Islet precursor cell (in vitro differentiated cells): ENCODE measurements around the gene R3HDM2.

ENCODE experiments used
- DNase-seq: peaks from one replicate; pipeline ENCODE4 v3.0.0-alpha.2; 2018

R3HDM2 gene

DNA sequence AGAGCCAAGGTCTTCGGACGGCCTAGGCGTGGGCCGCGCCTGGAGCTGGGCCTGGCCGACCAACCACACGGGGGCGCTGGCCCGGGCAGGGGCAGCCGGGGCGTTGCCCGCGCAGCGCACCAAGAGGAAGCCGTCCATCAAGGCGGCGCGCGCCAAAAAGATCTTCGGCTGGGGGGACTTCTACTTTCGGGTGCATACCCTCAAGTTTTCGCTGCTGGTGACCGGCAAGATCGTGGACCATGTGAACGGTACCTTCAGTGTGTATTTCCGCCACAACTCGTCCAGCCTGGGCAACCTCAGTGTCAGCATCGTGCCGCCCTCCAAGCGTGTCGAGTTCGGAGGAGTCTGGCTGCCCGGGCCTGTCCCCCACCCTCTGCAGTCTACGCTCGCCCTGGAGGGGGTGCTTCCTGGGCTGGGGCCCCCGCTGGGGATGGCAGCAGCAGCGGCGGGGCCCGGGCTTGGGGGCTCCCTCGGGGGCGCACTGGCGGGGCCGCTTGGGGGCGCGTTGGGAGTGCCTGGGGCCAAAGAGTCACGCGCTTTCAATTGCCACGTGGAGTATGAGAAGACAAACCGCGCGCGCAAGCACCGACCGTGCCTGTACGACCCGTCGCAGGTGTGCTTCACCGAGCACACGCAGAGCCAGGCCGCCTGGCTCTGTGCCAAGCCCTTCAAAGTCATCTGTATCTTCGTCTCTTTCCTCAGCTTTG, 205.7 kb downstream of the R3HDM2 start:
- DNase-seq, result peak; percentile 91

DNA sequence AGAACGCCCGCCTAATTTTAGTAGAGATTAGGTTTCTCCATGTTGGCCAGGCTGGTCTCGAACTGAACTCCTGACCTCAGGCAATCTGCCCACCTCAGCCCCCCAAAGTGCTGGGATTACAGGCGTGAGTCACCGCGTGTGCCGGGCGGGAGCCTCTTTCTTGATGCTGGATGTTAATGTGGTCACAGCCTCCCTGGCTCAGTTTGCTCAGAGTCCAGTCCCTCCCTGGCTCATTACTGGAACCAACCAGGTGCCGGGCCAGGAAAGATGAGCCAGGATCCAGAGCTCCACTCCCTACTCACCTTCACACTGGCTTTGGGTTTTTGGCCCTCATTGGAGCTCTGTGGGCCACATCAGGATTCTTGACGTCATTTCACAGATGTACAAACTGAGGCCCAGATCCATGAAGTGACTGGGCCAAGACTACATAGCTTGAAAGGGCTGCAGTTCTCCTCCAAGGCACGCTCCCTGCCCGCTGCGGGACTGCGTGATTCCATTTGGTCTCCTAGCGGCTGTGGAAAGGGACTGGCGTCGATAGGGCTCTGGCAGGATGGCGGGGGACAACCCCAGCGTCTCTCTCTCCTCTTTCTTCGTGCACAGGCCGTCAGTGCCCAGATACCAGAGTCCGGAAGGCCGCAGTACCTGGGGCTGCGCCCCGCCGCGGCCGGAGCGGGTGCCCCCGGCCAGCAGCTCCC, 206.4 kb downstream of the R3HDM2 start:
- DNase-seq, result no peak

DNA sequence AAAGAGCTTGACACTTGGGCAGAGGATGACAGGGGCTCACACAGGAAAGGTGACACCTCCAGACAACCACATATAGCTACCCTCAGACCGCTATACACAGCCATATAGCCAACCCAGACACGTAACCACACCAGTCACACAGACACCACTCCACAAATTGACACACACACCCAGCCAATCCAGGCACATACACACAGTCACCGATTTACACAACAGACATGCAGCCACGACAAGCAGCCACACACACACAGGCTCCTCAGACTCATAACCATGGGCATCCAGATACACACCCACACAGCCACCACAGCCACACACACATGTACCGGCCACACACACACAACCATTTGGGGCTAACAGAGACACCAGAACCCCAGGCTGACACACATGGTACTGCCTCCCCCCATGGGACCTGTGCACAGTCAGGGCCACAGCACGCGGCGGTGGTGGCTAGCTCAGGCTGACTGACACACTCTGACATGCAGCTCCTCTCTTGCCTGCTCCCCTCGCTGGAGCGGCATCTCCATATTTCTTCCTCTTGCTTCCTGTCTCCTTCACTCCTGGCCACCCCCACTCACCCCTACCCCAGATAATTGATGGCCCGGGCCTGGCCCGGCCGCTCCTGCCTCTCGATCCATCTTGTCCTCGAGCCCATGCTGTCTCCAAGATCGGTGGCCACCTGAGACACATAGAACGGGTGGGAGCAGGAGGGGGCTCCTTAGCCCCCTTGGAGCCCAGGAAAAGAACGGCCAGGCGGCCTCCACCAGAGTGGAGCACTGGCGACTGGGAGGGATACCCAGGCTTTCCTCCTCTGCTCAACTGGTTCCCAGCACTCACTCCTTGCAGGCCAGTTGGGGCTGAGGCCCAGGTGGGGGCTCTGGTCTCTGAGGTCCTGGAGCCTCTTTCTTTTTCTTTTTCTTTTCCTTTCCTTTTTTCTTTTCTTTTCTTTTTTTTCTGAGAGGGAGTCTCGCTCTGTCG, 207.4 kb downstream of the R3HDM2 start:
- DNase-seq, result no peak

DNA sequence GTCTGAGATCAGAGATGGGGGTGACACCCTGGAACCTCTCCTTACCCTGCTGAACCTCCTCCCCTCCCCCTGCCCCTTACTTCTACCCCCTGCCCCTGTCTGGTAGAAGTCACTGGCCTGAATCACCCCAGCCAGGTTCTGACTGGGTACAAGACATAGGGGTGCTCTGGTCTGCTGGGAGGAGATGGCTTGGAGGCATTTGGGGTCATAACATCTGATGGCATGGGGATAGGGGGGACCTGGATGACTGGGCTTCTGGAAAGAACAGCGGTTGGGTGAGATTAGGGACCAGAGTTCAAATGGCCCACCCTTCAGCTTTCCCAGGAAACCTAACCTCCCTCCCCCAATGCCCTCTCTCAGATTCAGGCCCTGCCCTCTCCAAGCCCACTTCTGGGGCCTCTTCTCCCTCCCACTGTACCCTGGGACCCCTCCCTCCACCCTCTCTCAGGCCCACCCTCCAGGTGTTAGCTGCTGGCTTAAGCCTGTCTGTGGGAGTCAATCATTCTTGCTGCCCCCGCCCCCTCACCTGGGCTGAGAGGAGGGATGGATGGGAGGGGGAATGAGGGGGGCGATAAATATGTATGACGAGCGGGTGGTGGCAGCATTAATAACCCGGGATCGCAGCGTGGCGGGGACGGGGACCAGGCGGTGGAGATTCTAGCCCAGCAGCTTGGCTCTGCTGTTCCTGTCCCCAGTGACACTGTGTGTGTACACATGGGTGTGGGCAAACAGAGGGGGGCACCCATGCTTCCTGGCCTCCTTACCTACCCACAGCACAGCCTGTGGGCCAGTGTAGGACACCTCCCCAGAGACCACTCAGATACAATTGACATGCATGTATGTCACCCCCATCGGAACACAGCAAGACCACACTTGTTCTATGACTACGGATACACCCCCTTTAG, 208.3 kb downstream of the R3HDM2 start:
- DNase-seq, result no peak

DNA sequence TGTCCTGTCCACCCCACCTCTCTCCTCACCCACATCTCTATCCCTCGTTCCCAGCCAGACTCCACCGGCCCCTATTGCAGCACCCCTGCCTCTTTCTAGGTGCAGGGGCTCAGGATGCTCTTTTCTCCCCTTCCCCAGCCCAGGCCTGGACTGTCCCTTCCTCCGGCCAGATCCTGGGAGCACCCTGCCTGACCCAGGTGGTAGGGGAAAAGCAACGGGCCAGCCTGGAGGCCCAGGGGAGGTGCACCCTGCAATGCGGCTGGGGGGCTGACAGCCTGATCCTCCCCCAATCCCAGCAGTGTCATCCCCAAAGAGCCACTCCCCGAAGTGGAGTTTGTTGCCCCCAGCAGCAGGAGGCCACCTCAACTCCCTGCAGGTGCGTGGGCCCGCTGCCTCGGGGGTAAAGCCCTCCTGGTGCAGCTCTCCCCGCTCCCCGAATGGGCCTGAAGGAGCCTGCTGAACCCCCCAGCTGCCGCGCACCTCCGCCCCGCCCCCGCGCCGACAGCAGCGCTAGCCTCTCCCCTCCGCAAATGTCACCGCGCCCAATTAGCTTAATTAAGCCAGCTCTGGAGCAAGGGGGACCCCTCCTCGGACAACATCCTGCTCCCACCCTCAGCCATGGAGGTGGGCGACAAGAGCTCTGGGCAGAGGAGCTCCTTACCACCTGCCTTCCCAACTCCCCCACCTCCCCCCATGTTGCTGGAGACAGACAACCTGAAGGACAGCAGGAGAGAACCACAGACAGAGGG, 209.5 kb downstream of the R3HDM2 start:
- no peak for DNase-seq

DNA sequence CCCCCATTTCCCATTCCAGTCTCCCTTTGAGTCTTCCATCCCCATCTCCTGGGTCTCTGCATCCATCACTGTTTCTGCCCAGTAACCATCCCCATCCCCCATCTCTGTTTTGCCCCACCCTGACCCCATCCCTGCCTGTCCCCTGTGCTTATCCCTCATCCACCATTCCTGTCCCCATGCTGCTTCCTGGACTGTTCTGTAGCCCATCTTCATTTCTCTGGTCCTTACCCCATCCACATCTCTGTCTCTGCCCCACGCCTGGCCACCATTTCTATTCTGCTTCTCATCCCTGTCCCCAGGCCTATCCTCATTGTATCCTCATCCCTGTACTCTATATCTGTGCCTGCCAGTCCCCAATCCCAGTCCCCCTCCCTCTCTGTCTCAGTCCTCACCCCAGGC, 210.1 kb downstream of the R3HDM2 start:
- DNase-seq, result no peak

DNA sequence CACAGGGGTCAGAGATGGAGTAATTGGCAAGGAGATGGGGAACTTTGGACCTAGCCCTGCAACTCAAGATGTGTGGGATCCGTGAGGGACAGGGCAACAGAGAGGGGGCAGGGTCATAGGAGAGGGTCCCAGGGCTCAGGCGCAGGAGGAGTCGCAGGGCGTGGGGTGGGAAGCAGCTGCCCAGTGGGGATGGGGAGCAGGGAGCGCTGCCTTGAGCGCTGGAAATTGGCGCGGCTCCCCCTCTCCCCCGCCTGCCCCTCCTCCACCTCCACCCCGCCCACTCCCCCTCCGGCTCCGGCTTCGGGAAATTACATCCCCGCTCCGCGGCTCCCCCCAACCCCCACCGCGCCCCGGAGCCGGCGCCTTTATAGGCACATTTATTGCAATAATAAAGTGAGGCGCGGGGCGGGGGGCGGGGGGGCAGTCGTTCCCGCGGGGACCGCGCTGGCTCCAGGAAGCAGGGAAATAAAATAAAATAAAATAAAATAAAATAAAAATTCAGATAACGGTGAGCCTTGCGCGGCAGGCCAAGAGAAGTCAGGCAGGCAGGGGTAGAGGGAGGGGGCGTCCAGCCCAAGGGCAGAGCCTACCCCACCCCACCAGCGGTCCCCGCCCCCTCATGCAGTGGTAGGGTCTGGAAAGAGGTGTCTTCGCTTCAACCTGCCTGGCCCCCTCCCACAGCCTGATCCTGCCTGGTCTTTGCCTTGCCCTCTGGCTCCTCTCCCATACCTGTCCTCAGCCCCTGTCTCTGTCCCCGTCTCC, 210.7 kb downstream of the R3HDM2 start:
- no peak for DNase-seq

DNA sequence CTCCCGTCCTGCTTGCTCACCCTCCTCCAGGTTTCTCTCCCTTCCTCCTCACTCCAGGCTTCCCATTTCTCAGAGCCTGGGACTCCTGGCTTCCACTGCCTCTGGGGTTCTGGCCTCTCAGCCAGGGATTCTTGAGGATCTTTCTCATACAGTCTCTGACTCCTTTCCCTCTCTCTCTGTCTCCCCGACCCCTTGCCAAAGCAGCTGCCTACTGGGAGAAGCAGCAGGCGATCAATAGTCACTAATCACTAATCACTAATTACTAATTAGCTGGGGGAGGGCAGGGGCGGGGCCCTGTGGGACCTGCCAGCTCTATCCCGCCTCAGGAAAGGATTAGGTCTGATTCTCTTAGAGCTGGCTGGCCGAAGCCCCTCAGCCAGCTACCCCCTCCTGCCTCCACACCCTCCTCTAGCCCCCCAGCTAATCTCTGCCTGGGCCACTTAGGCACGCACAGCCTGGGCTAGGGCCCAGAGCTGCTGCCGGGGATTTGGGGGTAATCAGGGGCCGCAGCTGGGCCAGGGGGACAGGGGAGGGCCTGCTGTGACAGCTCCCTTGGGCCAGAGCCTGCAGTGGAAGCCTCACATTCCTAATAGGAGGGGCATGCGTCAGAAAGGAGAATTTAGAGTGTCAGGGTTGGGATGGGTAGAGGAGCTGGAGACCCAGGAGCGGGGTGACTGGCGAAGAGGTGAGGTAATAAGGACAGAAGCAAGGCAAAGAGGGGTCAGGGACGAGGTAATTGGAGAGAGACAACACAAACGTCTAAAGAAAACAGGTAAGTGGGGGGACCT, 211.4 kb downstream of the R3HDM2 start:
- no peak for DNase-seq

DNA sequence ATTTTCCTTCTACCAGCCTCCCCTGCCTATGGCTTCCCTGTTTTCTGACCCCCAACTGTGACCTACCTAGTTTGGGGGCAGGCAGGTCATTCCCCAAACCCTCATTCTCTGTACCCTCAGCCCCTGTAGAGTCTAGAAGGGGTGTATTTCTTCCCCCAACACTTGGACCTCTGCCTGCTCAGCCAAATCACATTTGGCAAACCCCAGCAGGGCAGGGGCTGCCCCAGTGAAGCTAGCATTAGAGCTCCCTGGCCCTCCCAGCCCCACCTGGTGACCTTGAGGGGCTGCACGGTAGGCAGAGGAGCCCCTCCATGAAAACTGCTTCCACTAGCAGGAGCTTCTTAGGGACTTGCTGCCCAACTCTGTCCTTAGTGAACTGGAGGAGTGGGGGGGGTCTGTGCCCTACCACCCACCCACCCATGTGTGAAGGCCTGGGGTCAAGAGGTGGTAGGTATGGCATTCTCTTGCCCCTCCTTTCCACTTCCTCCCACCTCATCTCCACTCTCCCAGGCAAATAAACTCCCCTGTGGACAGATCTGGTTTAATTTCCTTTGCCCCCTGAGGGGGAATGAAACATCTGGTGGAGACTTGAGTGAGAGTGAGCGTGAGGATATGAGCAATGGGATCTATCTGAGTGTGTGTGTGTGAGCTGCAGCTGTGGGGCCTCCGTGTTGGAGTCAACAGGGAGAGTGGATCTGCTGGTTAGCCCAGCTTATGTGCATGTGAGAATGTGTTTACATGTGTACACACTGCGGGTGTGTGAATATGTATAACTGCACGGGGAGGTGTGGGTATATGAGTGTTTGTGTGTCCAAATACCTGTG, 212.6 kb downstream of the R3HDM2 start:
- DNase-seq, result no peak

DNA sequence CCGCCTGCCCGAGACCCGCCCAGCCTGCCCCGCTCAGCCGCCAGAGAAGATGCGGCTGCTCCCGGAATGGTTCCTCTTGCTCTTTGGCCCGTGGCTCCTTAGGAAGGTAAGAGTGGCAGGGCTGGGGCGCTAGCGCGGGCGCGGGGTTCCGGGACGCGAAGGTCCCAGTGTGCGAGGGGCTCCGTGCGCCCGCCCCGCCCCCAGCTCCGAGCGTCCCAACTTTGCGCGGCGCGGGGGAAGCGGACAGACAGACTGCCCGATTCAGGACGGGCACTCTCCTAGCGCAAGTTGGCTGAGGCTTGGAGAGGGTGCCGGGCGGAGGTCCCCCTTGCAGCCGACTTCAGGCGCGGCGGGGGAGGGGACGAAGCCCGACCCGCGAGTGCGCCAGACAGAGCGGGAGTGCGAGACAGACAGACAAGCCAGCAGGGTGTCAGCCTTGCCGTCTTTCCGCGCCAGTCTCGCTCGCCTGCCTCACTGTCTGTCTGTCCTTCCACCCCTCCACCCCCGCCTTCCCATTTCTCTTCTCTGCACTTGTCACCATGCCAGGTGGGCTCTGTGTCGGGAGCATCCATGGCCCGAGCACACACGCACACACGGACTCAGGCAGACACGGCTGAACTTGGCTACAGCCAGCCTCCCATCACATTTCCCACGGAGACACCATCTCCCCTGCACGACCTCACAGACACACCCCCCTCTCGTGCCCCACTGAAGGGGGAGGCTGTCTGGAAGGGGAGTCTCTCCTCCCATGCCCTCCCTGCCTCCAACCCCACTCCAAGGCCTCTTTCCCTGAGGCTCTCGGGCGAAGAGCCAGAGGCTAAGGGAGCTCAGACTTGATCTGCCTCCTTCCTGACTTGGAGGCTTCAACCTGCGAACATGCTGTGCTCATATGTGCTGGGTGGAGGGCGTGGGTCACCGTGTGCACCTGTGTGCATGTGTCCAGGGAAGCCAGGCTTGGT, 213.6 kb downstream of the R3HDM2 start:
- no peak for DNase-seq

DNA sequence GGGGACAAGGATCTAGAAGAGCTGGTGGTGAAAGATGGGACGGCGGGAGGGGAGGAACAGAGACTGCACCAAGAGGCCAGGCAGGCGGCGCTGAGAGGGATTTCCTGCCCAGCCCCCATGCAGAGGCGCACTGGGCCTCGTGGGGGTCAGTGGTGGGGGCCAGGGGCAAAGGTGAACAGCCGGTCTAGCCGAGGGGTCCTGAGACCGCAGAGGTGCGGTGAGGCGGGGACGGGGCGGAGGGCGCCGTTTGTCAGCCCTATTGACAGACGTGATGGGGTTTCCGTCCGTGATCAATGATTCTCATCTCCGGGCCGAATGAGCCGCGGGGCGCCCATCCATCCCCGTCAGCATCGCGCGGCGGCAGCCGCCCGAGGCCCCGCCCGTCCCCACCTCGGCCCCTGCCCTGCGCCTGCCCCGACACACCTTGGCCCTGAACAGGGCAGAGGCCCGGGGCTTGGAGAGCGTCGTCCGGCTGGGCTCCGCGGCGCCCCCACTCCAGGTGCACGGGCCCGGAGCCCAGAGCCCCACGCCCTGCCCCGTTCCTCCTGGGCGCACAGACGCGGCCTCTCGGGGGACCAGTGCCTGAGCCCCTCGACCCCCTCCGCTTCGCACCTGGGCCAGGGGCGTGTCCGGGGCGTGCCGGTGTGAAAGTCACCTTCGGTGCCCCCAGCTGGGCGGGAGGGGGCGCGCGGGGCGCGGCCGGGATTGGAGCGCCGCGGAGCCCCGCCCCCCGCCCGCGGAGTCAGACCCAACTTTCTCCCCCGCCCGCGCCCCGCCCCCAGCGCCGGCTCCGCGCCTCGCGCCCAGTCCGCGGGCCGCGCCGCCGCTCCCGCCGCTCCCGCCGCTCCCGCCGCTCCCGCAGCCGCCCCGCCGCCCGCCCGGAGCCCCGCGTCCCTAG, 214.6 kb downstream of the R3HDM2 start, which contains the start of gene NXPH4:
Gene NXPH4 (plus strand): TSS at position 781 of the 898 bp plus-strand sequence. CDS start 176 bp downstream, outside the sequence.
- DNase-seq, result peak; percentile 80

DNA sequence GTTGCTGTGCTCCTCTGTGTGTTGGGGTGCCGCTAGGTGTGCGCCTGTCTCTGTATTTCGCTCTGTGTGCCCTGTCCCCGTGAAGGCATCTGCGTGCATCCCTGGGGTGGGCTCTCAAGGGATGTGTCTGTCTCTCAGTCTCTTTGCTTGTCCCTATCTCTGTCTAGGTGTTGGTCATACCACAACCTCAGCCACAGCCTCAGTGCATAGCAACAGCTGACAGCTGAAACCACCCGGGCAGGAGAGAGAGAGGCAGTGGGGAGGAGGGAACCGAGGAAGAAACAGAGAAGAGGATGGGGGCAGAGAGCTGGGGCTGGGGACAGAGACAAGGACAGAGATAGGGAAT, 215.2 kb downstream of the R3HDM2 start:
- no peak for DNase-seq

DNA sequence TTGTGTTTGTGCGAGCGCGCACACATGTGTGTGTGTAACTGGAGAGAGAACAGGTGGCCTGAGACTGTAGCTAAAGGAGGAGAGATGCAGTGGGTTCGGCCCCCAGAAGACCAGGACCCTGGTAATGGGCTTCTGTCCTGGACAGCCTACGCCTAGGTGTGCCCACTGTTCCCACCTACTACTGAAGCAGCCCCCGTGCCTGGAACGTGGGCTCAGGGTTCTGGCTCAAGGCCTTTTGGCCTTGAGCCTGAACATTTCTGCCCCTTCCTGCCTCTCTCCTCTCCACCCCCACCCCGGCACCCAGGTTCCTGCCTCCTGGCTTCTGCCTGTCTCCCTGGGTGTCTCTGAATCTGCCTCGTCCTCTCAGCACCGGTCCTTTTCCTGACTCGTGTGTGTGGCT, 215.8 kb downstream of the R3HDM2 start:
- no peak for DNase-seq

DNA sequence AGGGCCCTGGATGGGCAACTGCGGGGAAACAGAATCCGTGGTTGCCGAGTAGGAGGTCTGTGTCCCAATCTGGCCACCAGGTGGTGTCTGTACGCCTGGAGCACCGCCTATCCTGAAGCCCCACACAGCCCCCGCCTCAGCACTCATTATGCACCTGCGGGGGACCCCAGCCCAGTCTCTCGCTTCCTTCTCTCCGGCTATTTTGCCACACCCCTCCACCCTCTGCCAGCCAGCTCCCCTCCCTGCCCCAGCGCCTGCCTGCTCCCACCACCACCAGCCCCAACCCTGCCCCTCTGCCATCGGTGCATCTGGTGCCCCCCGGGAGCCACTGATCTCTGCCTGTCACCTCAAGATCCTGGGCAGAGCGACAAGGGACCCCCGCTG, 216.5 kb downstream of the R3HDM2 start:
- peak; percentile 90 for DNase-seq

DNA sequence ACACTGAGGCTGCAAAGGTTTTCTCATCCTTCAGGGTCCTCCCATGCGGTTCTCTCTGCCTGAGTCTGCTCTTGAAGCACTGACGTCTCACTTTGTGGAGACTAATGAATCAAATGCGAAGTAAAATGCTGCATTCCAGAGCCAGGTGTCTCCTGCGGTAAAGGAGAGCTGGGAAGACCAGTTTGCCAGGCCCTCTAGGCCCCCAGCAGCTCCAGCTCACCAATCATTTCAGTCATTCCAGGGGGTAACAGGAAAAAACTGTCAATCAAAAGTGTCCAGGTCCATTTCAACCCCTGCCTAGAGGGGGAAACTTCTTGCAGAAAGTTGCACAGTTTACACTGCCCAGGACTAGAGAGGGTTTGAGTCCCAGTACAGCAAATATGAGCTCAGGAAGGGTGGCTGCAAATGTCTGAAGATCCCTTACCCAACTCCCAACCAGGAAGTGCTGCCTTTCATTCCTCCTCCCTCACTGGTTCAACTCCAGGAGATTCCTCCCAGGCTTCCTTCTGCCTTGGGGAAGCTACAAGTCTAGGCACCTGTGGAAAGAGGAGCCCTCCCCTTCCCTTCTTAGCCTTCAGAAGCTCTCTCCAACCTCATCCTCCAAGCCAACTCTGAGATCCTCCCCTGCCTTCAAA, 217.0 kb downstream of the R3HDM2 start:
- no peak for DNase-seq

DNA sequence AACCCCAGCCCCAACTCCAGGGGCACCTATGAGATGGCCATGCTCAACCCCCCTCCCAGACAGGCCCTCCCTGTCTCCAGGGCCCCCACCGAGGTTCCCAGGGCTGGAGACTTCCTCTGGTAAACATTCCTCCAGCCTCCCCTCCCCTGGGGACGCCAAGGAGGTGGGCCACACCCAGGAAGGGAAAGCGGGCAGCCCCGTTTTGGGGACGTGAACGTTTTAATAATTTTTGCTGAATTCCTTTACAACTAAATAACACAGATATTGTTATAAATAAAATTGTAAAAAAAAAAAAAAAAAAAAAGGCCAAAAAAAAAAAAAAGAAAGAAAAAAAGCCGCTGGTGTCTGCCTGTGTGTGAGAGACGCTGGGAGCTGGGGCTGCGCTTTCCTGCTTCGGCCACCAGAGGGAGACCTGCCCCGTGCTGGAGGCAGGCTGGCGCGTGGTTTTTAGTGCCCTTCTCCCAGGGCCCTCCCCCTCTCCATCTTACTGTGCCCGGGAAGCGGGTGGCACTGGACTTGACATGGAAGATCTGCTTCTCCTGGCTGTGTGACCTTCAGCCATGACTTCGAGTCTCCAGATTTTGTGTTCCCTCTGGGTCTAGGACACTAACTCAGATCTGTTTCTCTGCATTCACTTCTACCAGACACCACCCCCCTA, 217.7 kb downstream of the R3HDM2 start:
- peak; percentile 94 for DNase-seq
